GF-D8 (cell line): ENCODE results near the gene USPL1.

Source experiments
- DNase-seq: peaks from one replicate; lab custom pipeline; 2025; lab: John Stamatoyannopoulos, UW

USPL1 gene

GRCh38 chr13:30660796-30661195 is 43.1 kb downstream of the USPL1 start:
- no peak for DNase-seq

- no peak for DNase-seq
These were observed 47.1 kb downstream of the USPL1 start for GRCh38 chr13:30664689-30665275.

- DNase-seq, result no peak
These were observed 47.9 kb downstream of the USPL1 start for GRCh38 chr13:30665638-30666037.

GRCh38 chr13:30666113-30666512 is 48.4 kb downstream of the USPL1 start:
- DNase-seq, result no peak

GRCh38 chr13:30667014-30667413 is 49.3 kb downstream of the USPL1 start:
- no peak for DNase-seq

GRCh38 chr13:30668312-30668711 is 50.6 kb downstream of the USPL1 start:
- no peak for DNase-seq

- no peak for DNase-seq
These were observed 53.6 kb downstream of the USPL1 start for GRCh38 chr13:30671271-30671815.

GRCh38 chr13:30673669-30674521 is 56.2 kb downstream of the USPL1 start:
- peak; percentile 82 for DNase-seq

GRCh38 chr13:30675717-30676116 is 58.0 kb downstream of the USPL1 start:
- DNase-seq, result no peak

GRCh38 chr13:30676672-30677071 is 59.0 kb downstream of the USPL1 start:
- no peak for DNase-seq

GRCh38 chr13:30679483-30680330 is 62.0 kb downstream of the USPL1 start:
- DNase-seq, result no peak

- no peak for DNase-seq
These were observed 64.1 kb downstream of the USPL1 start for GRCh38 chr13:30681843-30682242.

GRCh38 chr13:30685320-30685859 is 67.7 kb downstream of the USPL1 start:
- no peak for DNase-seq

- DNase-seq, result no peak
These were observed 68.3 kb downstream of the USPL1 start for GRCh38 chr13:30685987-30686386.

GRCh38 chr13:30687601-30688000 is 69.9 kb downstream of the USPL1 start:
- no peak for DNase-seq

GRCh38 chr13:30689752-30690151 is 72.0 kb downstream of the USPL1 start:
- DNase-seq, result no peak

- DNase-seq, result no peak
These were observed 72.8 kb downstream of the USPL1 start for GRCh38 chr13:30690282-30691188.

GRCh38 chr13:30692113-30692512 is 74.4 kb downstream of the USPL1 start:
- no peak for DNase-seq

- peak; percentile 32 for DNase-seq
These were observed 78.8 kb downstream of the USPL1 start for GRCh38 chr13:30696278-30697176.
